ENCODE data around the gene SCFD2.

DNA sequence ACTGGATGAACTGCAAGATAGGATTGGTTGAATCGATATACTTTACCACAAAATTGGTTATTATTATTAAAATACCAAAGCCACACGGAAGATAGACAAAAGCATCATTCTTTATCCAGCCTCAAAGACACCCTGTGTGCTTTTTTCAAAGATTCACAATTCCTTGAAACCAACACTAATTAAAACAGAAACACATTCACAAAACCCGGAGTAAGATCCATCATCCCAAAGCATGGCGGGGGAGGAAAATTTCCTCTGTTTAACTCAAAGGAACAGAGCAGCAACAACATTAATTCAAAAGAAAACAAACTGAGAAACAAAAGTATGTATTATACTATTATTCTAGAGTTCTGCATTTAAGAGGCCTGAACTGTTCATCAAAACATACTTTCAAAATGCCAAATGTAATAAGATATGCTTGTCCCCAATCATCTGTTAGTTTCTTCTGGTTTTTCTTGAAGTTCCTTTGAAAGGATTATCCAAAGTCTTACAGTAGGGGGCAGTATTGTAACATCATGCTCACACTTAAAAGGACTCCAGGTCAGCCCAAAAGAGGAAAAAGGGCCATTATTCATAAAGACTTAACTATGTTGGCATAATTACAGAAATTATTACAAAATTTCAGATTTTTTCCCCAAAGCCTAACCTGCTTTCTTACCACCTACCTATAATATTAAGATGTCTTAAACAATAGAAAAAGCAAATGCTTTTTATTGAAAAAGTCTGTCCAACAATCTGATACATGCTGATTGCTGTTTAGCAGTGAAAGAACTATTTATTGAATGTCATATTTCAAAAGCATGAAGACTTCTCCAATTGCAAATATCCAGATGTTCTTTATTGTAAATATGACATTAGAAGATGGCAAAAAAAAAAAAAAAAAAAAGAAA is 168.7 kb downstream of the SCFD2 start:
- TF ChIP-seq YY1 (IDR thresholded peaks at IDR 0.05; ENCODE audit: insufficient read depth, insufficient read length) (no peak), ZNF274 (IDR thresholded peaks at IDR 0.05; ENCODE audit: low read depth, low read length) (no peak), SUZ12 (IDR thresholded peaks at IDR 0.05; ENCODE audit: extremely low read depth, insufficient read depth, insufficient read length) (no peak)
